ENCODE measurements around the gene RETREG3.

DNA sequence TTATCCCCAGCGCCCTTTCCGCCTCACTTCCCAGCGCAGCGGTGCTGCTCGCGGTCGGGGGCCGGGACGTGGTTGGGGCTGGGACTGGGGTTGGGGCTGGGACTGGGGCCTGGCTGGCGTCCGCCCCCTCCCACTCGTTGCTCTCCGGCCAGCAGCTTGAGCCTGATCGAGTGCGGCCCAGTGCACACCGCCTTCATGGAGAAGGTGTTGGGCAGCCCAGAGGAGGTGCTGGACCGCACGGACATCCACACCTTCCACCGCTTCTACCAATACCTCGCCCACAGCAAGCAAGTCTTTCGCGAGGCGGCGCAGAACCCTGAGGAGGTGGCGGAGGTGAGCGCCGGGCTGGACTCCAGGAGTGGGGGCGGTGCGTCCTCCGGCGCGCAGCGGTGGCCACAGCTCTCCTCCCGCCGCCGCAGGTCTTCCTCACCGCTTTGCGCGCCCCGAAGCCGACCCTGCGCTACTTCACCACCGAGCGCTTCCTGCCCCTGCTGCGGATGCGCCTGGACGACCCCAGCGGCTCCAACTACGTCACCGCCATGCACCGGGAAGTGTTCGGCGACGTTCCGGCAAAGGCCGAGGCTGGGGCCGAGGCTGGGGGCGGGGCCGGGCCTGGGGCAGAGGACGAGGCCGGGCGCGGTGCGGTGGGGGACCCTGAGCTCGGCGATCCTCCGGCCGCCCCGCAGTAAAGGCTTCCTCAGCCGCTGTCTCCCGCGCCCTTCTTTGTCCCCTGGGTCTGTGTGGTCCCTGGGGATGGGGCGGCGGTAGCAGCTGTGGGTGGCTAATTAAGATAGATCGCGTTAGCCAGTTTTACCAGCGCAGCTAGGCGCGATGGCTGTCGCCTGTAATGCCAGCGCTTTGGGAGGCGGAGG, 54.7 kb downstream of the RETREG3 start:
- TF ChIP-seq, protein P1, sequence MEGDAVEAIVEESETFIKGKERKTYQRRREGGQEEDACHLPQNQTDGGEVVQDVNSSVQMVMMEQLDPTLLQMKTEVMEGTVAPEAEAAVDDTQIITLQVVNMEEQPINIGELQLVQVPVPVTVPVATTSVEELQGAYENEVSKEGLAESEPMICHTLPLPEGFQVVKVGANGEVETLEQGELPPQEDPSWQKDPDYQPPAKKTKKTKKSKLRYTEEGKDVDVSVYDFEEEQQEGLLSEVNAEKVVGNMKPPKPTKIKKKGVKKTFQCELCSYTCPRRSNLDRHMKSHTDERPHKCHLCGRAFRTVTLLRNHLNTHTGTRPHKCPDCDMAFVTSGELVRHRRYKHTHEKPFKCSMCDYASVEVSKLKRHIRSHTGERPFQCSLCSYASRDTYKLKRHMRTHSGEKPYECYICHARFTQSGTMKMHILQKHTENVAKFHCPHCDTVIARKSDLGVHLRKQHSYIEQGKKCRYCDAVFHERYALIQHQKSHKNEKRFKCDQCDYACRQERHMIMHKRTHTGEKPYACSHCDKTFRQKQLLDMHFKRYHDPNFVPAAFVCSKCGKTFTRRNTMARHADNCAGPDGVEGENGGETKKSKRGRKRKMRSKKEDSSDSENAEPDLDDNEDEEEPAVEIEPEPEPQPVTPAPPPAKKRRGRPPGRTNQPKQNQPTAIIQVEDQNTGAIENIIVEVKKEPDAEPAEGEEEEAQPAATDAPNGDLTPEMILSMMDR (IDR thresholded peaks at IDR 0.05 in 8 of 11, conservative IDR thresholded peaks at IDR 0.05 in 3 of 11) = peak in 2 of 11 experiments; percentile 3 to 7
- TF ChIP-seq POLR2A (IDR thresholded peaks at IDR 0.05) = peak in 2 of 3 donors; percentile 45 to 78
